A204.1 (cell line): Measurements from ENCODE around the gene PPP2R3A.
A peak's percentile ranks its signal among the peaks of the same experiment; 100 is the strongest.
"Not testable (repeated sequence)": the region's sequence is repeated elsewhere in the genome, so short reads cannot be mapped to it uniquely, and the experiment has no call there.

ENCODE experiments used
- FAIRE-seq: peaks from 2 replicates; lab custom pipeline; 2012; peaks lifted over from hg19 to GRCh38; lab: Jason Lieb, UNC

PPP2R3A gene

DNA sequence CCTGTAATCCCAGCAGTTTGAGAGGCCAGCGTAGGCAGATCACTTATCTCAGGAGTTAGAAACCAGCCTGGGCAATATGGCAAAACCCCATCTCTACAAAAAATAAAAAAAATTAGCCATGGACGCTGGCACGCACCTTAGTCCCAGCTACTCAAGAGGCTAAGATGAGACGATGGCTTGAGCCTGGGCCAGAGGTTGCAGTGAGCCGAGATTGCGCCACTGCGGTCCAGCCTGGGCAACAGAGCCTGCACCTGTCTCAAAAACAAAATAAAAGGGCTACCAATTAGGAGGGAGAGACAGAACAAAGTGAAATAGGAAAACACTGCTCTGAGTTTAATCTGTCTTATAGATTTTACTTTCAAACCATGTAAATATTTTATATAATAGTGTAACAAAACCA is 196.8 kb downstream of the PPP2R3A start:
- no peak for FAIRE-seq

DNA sequence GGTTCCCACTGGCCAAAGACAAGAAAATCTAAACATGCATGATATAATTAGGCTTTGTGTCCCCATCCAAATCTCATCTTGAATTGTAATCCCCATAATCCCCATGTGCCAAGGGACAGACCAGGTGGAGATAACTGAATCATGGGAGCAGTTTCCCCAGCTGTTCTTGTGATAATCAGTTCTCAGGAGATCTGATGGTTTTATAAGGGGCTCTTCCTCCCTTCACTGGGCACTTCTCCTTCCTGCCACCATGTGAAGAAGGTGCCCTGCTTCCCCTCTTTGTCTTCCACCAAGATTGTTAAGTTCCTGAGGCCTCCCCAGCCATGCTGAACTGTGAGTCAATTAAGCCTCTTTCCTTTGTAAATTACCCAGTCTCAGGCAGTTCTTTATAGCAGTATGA is 198.1 kb downstream of the PPP2R3A start:
- FAIRE-seq = not testable (repeated sequence)

- FAIRE-seq = no peak
Measured at GRCh38 chr3:136166507-136166906, 201.0 kb downstream of the PPP2R3A start.

GRCh38 chr3:136168236-136168635 is 202.7 kb downstream of the PPP2R3A start:
- not testable (repeated sequence) for FAIRE-seq

GRCh38 chr3:136171097-136171542 is 205.6 kb downstream of the PPP2R3A start:
- no peak for FAIRE-seq

DNA sequence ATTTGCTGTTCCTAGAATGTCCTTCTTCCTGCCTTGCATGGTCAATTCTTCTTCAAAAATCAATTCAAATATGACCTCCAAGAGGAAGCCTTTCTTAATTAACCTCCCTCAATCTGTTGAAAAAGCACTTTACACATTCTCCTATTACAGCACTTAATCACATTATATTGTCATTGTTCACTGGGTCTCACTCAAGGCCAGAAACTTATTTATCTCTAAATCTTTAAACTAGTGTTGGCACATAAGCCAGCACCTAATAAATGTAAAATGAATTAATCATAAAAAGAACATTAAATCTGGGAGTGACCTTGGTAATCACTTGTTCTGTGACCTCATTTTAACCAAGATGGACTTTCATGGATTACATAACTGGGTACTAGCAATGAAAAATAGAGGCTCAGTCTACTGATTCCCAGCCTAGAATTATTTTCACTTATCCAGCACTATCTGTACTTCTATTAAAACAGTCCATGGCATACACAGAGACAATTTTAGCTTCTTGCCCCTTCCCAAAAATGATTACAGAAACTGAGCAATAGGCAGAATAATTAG is 208.5 kb downstream of the PPP2R3A start:
- FAIRE-seq = no peak

DNA sequence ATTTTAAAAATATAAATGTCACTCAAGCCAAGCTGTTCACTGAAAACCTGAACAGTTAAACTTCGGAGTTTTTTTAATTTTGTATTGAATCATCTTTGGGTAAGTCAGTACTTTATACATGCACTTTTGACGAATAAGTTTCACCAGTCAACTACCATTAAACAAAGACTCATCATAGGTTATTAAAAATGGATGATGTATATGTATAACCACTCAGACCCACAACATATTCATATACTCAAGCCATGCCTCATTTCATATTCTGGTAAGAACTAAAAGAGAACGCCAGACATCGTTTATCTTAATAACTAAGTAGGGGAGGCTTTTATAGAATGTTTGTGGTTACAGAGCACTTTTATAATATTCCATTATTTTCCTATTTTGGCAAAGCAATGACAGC is 212.3 kb downstream of the PPP2R3A start:
- no peak for FAIRE-seq

- no peak for FAIRE-seq
Measured at GRCh38 chr3:136181741-136182140, 216.2 kb downstream of the PPP2R3A start.

DNA sequence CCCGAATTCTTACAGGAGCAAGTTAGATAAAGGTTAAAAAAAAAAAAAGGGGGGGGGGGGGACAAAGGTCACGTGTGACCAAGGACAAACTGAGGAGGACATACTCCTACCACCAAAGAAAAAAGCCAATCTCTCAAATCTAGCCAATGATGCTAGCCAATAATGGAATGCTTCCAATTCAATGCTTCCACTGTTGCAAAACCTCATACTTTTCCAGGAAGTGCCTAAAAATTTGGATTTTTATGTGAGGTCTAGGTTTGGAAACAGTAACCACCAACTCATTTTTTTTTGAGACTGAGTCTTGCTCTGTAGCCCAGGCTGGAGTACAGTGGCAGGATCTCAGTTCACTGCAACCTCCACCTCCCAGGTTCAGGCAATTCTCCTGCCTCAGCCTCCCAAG is 219.2 kb downstream of the PPP2R3A start:
- no peak for FAIRE-seq

- FAIRE-seq = no peak
Measured at GRCh38 chr3:136186344-136186743, 220.8 kb downstream of the PPP2R3A start.

GRCh38 chr3:136186846-136187245 is 221.3 kb downstream of the PPP2R3A start:
- FAIRE-seq = no peak

- FAIRE-seq = no peak
Measured at GRCh38 chr3:136187868-136188267, 222.3 kb downstream of the PPP2R3A start.

- no peak for FAIRE-seq
Measured at GRCh38 chr3:136189043-136189442, 223.5 kb downstream of the PPP2R3A start.

GRCh38 chr3:136189859-136190617 is 224.5 kb downstream of the PPP2R3A start:
- no peak for FAIRE-seq

DNA sequence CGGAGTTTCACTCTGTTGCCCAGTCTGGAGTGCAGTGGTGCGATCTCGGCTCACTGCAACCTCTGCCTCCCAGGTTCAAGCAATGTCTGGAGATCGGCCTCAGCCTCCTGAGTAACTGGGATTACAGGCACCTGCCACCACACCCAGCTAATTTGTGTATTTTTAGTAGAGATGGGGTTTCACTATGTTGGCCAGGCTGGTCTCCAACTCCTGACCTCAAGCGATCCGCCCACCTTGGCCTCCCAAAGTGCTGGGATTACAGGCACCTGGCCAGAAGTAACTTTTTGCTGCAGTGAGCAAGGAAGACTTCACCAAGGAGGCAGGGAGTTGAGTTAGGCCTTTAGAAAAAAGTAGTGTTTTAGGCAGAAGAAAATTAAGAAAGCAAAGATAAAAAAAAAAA is 226.7 kb downstream of the PPP2R3A start:
- not testable (repeated sequence) for FAIRE-seq

GRCh38 chr3:136192831-136193230 is 227.3 kb downstream of the PPP2R3A start:
- no peak for FAIRE-seq

DNA sequence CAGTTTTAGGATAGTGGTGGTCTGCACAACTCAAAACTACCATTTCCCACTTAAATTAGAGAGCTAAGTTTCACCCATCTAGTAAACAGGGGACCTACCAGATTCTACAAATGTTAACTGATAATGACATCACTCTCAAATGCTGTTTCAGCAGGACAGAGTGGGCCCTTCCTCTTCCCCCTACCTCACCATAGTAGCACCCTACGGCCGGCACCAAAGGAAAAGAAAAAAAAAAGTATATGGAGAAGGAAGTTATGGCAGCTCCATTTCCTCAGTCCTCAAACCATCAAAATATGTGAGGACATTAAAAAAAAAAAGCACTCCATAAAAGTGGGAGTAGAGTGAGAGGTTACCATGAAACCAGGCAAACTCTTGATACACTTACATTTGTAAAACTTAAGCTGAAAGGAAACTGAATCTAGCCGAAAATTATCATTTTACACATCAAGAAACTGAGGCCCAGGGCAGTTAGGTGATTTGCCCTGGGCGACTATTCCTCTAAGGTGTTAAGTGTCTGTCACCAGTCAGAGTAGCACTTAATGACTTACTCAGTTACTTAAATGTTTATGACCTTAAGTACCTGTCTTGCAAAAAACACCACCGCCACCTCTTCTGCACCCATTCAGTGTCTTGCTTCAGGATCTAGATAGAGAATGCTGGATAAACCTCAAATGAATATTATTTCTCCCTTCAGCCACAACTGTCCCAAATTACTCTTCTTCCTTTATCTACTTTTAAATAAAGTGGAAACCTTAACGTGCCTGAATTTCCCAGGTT is 227.9 kb downstream of the PPP2R3A start:
- no peak for FAIRE-seq

DNA sequence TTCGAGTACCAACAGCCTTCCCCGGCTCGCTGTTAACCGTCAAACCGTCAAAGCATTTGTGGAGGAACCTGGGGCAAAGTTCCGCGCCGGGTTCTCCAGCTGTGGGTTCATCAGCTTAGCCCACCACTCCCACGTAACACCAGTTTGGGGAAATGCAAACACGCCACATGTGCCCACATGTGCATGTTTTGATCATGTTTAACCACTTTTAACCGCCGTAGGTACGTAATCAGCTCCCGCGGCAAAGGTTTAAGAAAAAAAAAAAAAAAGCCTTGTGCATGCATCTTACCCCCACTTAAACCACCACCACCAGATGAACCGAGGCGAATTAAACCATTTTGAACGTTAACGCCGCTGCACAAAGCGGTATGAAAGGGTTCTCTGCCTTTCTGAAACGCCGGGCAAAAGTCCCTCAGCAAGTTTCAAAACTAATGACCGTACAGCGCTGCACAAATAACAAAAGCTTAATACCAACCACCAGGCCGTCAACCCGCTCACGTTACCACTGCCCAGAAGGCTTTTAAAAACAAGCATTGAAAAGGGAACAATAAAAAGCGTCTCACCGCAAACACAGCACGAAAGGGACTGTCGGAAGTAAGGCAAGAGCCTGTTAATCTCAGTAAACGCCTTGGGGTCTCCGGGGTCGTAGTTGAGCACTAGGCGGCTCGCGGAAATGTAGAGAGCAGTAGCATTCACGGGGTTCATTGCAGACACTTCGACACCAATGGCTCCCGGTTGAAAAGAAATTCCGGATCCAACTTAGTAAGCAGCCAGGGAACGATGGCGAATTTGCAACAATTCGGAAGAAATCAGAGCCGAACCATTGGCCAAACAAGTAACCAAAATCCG is 229.1 kb downstream of the PPP2R3A start:
- no peak for FAIRE-seq

DNA sequence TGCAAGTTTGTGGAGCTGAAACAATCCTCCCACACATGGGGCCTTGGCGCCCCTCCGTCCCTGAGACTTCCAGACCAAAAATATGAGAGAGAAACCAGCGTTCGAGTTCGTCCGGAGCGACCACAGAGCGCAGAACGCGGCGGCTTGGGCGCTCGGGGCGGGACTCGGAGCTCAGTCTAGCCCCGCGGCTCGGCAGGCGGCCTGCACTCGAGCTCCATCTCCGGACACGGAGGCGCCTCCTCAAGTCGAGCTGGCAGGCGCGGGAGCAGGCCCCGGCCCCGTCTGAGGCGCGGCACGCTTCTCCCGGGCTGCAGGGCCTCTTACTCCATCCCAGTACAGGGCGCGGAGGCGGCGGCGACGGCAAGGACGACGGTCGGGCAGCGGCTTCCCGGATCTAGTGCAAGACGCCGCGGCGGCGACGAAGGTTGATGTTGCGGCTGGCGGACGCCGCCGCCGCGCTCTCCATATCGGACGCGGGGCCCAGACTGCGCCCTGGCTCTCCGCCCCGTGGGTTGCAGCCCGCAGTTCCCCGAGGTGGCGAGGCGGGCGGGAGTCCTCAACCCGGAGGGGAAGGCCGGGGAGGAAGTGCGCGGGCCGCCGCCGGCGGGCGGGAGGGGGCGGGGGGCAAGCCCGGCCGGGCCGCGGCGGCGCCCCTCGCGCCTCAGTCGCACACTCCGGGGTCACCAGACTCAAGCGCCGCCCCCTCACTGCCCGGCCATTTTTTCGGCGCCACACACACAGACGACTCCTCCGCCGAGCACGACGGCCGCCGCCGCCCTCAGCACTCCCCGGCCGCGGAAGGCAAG is 229.9 kb downstream of the PPP2R3A start:
- no peak for FAIRE-seq

DNA sequence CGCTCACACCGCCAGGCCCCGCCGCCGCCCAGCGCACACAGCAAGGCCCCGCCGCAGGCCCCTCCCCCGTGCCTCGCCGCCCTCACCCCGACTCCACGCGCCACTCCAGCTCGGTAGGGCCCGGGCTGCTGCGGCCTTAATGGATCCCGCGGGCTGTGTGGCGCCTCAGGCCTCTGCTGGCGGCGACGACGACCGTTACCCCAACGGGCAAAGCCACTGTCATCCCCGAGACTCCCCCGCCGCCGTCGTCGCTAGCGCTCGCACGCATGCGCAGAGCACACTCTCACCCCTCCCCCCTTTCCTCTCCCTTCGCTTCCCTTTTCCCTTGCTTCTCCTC is 230.5 kb downstream of the PPP2R3A start, which contains the start of gene MSL2:
Gene MSL2 (minus strand): TSS at position 272 of the 337 bp plus-strand sequence. CDS start 1,222 bp downstream, outside the sequence.
- no peak for FAIRE-seq

DNA sequence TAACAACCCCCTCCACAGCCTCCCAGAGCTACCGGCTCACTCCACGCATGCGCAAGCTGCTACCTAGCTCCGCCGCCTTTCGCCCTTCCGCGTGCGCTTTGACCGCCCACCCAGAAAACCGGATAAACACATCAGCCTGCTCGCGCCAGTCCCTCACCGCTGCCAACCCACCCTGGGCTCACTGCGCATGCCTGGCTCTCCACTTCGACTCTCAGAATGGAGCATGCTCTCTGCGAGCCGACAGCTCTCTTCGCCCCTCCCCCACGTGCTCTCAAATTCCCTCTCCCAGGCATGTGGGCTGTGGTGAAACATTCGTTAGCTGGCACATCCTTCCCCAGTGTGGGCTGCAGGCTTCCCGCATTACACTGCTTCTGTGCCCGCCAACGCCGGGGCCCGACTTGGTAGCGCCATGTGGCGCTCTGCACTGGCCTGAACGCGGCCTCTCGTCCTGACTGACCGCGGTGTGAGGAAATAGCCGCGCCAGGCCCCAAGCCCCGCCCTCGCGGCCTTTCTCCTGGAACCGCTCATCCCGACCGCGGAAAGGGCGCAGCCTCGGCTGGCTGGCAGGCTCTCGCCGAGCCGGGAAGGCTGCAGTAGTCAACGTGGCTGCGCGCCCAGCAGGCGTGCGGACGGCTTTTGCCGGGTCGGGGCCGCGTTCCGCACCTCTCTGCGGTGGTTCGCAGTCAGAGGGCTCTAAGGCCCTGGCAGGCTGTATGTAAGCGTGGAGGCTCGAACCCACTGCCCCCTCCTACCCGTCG is 231.1 kb downstream of the PPP2R3A start:
- peak; percentile 91 for FAIRE-seq
